ENCODE data around the gene SLC9A3.

Gene SLC9A3

GRCh38 chr5:433836-434235 lies 90.4 kb downstream of the SLC9A3 start:
- DNase-seq (ENCODE audit: low spot score), result no peak

DNA sequence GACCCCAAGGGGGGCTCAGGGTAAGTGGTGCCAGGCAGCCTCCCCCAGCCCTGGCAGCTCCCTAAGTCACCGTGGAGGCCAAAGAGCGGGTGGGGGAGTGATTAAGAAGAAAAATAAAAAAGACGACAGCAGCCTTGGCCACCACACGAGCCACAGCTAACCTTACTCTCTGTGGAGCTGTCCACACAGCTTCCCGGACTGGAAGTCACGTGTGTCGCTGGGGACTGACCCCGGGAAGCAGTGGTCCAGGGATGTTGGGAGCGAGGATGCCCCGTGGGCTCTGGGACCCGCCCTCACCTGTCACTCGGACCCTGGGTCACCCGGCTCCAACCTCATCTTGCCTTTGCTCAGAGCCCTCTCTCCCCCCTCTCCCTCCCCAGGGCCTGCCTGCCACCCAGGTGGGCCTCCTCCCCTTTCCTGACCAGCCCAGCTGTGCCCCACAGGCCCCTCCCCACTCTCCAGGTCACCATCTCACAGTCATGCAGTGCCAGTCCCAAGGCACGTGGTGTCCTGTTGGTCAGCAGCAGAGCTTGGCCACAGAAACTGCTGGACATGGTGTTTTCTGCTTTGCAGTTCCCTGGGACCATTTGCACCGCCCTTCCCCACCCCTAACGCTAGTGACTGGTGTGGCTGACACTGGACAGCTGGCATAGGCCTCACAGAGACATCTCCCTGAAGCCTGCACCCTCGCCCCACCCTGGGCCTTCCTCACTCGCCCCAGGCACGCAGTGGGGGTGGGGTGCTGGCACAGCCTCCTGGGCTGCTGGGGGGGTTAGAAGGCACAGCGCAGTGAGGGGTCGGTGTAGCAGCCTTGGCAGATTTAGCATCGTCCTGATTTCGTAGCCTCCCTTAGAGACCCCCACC lies 91.1 kb downstream of the SLC9A3 start:
- Histone ChIP-seq H3K4me3 (ENCODE audit: severe bottlenecking) (no peak overlapping the region), H3K9me3 (ENCODE audit: severe bottlenecking) (no peaks in the 10 kb centered on the region), H3K4me1 (ENCODE audit: insufficient read depth, poor library complexity, severe bottlenecking) (peaks cover 4% of the 10 kb centered on the region), H3K36me3 (ENCODE audit: low read depth) (no peaks in the 10 kb centered on the region), H3K27ac (ENCODE audit: poor library complexity, severe bottlenecking) (no peak overlapping the region), H3K27me3 (ENCODE audit: insufficient read depth, poor library complexity, severe bottlenecking) (no peaks in the 10 kb centered on the region)
- DNase-seq (ENCODE audit: low spot score), result no peak
- no peak for TF ChIP-seq CTCF (IDR thresholded peaks at IDR 0.05; ENCODE audit: poor library complexity, severe bottlenecking)
- ATAC-seq (ENCODE audit: low read depth), result no peak

More at GRCh38 chr5:433836-434235, 90.4 kb downstream of the SLC9A3 start:
- Histone ChIP-seq H3K36me3 (ENCODE audit: low read depth) (no peaks in the 10 kb centered on the region), H3K27me3 (ENCODE audit: insufficient read depth, poor library complexity, severe bottlenecking) (no peaks in the 10 kb centered on the region), H3K4me3 (ENCODE audit: severe bottlenecking) (no peak overlapping the region), H3K27ac (ENCODE audit: poor library complexity, severe bottlenecking) (no peak overlapping the region), H3K4me1 (ENCODE audit: insufficient read depth, poor library complexity, severe bottlenecking) (peaks cover 4% of the 10 kb centered on the region), H3K9me3 (ENCODE audit: severe bottlenecking) (no peaks in the 10 kb centered on the region)
- no peak for ATAC-seq (ENCODE audit: low read depth)
- TF ChIP-seq CTCF (IDR thresholded peaks at IDR 0.05; ENCODE audit: poor library complexity, severe bottlenecking), result no peak

- no peak for TF ChIP-seq CTCF (IDR thresholded peaks at IDR 0.05; ENCODE audit: poor library complexity, severe bottlenecking)
- no peaks in the 10 kb centered on the region for H3K36me3 ChIP-seq (ENCODE audit: low read depth)
- ATAC-seq (ENCODE audit: low read depth) (no peak), DNase-seq (ENCODE audit: low spot score) (peak; percentile 64)
- H3K4me3 ChIP-seq (ENCODE audit: severe bottlenecking), result no peak overlapping the region
- H3K4me1 ChIP-seq (ENCODE audit: insufficient read depth, poor library complexity, severe bottlenecking), result peaks cover 4% of the 10 kb centered on the region
- H3K27me3 ChIP-seq (ENCODE audit: insufficient read depth, poor library complexity, severe bottlenecking), result no peaks in the 10 kb centered on the region
- no peaks in the 10 kb centered on the region for H3K9me3 ChIP-seq (ENCODE audit: severe bottlenecking)
- no peak overlapping the region for H3K27ac ChIP-seq (ENCODE audit: poor library complexity, severe bottlenecking)
These were observed 91.9 kb downstream of the SLC9A3 start for GRCh38 chr5:432201-432927.

GRCh38 chr5:431711-432050 lies 92.6 kb downstream of the SLC9A3 start:
- no peaks in the 10 kb centered on the region for H3K9me3 ChIP-seq (ENCODE audit: severe bottlenecking)
- H3K4me1 ChIP-seq (ENCODE audit: insufficient read depth, poor library complexity, severe bottlenecking), result peaks cover 4% of the 10 kb centered on the region
- ATAC-seq (ENCODE audit: low read depth) (no peak), DNase-seq (ENCODE audit: low spot score) (no peak)
- TF ChIP-seq CTCF (IDR thresholded peaks at IDR 0.05; ENCODE audit: poor library complexity, severe bottlenecking), result no peak
- H3K27me3 ChIP-seq (ENCODE audit: insufficient read depth, poor library complexity, severe bottlenecking), result no peaks in the 10 kb centered on the region
- no peak overlapping the region for H3K27ac ChIP-seq (ENCODE audit: poor library complexity, severe bottlenecking)
- no peaks in the 10 kb centered on the region for H3K36me3 ChIP-seq (ENCODE audit: low read depth)
- no peak overlapping the region for H3K4me3 ChIP-seq (ENCODE audit: severe bottlenecking)
